NCI-H1930 (cell line): ENCODE results near the gene NATD1.

ENCODE experiments used
- DNase-seq, 2 experiments: peaks; one replicate each; lab custom pipeline; 2025; lab: John Stamatoyannopoulos, UW

The NATD1 gene

GRCh38 chr17:21252796-21253645 lies at the start of gene NATD1:
Gene NATD1, minus strand, starts transcription at chr17:21253410. Its CDS starts 146 bp downstream, at chr17:21253264.
- peak; percentile 66 to 73 for DNase-seq

DNA sequence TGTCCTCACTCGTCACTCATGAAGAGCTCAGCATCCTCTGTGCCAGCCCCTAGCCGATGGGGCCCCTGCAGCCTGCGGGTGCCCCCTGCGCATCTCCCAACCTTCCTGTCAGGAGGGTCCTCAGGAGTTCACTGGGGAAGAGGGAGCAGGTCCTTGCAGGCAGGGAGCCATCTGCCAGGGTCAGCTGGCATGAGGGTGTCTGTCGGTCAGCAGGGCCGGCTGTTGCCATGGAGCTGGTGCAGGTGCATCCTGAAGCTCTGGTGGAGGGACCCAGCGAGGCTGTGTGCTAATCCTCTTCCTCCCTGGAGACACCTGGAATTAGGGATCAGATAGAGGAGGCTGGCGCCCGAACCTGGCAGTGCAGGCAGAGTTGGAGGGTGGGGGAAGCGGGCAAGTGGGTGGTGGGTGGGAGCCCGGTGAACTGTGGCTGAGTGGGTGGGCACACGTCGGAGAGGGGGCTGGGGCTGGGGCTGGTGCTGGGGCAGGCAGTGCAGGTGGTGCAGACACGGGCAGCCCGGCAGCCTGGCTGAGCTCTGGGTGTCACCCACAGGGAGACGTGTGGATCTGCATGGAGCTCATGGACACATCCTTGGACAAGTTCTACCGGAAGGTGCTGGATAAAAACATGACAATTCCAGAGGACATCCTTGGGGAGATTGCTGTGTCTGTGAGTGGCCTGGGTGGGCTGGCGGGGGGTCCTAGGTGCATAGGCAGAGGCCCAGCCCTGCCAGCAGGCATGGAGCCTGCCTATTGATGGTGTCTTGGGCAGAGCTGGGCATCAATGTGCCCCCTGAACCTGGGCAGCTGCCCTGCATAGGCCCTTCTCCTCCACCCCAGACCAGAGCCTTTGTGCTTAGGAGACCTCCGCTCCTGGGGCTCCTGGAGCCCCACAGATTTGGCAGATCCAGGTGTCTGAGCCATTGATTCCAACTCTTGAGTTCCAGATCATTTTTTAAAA lies 48.7 kb upstream of the NATD1 start:
- no peak for DNase-seq

GRCh38 chr17:21300601-21301571 lies 47.7 kb upstream of the NATD1 start:
- DNase-seq: no peak

GRCh38 chr17:21299981-21300600 lies 46.9 kb upstream of the NATD1 start:
- no peak for DNase-seq

DNA sequence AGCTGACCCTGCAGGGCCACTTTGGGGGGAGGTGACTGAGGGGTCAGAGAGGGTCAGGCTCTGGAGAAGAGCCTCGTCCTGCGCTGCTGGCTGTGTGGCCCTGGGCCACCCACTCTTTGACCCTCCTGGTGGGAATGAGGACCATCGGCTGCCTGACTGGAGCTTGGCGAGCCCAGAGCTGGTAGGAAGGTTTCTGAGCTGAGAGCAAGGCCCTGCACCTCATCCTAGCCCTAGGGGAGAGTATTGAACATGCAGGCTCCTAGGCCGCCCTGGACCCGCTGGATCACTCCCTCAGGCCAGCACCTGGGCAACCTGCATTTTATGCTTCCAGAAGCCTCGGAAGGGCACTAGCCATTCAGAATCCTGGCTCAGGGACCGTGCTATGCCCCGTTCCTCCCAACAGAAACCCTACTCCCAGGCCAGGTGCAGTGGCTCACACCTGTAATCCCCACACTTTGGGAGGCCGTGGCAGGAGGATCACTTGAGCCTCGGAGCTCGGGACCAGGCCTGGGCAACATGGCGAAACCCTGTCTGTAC lies 45.8 kb upstream of the NATD1 start:
- DNase-seq: no peak

GRCh38 chr17:21298056-21298982 lies 45.1 kb upstream of the NATD1 start:
- DNase-seq: no peak

GRCh38 chr17:21297597-21297996 lies 44.4 kb upstream of the NATD1 start:
- DNase-seq: no peak

DNA sequence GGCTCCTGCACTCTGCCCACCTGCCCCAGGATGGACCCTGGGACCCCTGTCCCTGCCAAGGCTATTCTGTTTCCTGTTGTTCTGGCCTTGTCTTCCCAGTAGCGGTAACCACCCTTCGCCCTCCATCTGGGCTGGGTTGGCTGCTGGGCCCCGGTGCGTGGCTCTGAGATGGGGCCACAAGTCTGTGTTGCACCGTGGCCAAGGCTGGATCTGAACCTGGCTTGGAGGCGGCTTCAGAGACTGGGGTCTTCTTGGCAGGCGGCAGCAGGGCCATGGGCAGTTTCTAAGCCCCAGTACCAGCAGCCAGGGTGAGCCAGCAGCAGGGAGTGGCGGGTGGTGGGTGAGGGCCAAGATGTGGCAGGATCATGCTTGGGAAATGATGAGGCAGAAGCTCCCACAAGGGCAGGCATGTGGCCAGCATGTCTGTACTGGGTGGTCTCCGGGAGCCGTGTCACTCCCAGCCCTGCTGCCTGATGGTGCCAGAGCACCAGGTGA lies 43.9 kb upstream of the NATD1 start:
- no peak for DNase-seq

DNA sequence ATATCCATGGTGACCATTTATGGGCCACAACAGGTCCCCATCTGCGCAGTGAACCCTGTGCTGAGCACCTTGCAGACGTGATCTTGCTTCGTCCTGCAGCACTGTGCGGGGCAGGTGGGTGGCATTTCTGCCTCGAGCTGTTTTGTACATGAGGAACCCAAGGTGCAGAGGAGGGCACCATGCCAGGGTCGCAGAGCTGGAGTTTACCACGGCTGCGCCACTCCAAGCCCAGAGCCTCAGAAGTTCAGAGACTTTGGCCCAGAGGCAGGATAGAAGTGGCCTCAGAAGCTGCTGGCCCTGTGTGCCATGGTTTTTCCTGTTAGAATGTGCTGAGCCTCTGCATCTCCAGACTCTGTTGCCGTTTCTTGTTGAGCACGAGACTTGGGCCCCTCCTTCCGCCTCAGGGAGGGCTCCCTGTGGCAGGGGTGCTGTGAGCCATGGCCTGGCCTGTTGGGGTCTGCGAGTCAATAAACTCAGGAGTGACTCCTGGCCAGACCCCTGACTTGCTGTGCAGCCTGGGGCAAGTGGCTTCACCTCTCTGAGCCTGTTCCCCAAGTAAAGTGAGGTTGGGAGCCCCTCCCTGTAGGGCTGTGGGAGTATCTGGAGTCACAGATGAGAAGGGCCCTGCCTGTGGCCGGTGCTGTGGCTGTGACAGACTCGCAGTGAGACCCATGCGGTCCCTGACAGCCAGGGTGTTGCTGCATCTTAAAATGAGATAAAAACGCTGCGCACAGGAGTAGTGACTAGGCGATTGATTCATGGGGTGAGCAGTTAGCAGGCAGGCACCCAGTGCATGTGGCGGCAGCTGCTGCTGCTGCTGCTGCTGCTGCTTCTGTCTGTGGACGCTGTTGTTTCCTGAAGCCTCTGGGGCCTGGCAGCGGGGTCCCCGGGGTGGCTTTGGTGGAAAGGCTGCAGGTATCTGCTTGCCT lies 43.2 kb upstream of the NATD1 start:
- no peak for DNase-seq

DNA sequence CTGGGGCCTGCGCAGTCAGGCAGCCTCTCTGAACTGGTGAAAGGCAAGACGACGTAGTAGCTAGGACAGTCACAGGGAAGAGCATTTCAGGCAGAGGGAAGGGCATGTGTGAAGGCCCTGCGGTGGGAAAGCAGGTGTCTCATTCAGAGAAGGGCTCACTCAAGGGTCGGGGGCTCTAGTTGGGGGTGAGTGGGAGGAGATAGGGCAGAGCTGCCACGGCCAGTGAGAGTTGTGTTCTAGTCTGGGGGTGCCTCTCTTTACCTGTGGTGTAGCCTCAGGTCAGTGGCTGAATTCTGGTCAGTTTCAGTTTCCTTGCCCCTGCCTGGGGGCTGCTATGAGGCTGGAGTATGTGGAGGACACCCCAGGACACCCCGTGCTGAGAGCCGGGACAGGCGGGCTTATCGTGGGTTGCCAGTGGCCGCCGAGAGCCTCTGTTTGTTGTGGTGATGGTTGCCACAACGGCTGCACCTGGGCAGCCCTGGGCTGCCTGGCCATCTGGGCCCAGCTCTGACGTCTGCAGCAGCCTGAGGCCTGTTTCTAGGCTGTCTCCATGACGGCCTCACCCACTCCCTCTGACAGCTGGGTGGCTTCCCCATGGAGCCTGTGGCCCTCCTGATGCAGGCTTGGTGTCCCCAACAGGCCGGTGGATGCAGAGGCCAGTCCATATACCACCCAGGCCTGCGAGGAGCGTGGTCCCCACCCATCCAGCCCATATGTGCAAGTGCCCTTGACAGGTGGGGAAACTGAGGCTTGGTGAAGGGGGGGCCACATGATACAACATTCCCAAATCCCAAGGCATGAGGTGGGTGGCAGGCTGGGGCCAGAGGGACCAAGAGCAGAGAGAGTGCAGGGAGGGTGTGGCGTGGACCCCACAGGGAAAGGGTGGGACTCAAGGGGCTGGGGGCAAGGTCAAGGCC lies 42.1 kb upstream of the NATD1 start:
- no peak for DNase-seq

DNA sequence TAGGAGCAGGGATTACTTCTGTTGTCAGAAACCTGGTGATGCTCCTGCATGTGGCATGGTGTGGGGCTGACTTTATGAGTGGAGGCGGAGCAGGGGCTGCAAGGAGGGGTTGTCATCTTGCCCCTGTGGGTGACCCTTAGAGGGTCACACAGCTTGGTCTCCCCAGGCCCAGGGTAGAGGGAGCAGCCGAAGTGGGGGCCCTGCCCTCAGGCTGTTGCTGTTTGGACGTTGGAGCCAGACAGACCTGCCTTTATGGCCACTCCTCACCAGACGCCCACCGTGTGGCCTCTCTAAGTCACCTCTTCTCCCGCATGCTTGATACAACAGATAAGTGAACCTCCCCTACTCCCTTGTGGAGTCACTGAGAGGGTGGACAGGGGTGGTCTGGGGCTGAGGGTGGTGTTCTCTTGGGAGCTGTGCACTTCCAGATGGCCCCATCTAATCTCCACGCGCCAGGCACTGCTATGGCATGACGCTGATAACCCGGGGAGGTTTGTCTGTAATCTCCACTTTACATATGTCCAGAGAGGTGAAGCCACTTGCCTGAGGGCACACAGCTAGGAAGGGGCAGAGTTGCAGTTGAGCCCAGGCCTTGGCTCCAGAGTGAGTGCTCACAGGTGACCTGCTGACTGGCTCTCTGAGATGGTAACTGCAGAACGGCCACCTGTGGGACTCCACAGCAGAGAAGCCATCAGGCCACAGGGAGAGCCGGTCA lies 41.3 kb upstream of the NATD1 start:
- DNase-seq: no peak

DNA sequence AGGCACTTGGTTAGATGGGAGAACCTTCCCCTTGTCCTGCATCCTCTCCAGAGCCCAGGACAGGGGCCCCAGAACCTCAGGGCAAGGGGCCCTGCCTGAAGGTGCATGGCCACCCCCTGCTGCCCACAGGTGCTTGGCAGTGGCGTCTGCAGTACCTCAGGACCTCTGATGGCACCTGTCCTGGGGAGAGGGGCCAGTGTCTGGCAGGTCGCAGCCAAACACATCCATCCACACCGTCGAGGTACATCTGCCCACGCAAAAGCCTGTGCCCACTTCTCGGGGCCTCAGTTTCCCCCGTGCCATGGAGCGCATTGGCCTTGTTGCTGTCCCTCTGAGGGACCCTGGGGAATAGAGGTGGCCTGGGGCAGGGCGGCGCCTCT lies 40.6 kb upstream of the NATD1 start:
- no peak for DNase-seq

DNA sequence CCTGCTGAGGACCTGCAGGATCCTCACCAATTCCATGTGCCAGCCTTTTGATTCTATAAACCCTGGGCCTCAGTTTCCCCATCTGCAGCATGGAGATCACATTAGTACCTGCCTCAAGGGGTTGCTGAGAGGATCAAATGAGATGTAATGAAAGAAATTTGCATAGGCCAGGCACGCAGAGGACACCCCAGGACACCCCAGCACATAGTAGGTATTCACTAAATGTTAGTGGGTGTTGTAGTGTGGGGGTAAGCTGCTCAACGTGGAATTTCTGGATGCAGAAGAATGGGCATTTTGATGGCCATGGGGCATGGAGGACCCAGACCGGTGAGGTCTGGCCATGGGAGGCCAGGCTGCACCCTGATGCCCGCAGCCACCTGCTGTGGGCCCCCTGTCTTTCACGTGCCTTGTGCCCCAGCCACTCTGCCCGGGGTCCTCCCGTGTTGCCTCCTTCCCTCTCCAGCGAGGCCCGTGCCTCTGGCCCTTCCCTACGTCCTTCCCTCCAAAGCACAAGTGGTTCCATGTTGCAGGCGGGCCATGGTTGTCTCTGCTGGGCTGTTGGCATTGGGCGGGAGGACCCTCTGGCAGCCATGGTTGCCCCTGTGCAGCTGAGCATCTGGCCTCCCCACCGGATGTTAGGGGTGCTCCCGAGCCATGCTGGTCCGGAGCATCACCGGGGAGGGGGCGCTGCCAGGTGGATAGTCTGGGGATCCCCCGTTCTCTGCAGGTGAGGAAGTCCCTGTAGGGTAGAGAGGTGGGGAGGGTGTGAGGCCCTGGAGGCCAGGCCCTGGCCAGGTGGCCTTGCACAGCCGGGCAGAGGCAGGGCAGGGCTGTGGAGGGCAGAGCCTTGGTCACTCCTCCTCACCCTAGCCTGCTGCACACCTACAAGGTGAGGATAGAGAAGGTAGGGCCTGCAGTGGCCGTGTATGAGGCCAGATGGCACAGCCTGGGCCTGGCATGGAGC lies 39.9 kb upstream of the NATD1 start:
- no peak for DNase-seq

DNA sequence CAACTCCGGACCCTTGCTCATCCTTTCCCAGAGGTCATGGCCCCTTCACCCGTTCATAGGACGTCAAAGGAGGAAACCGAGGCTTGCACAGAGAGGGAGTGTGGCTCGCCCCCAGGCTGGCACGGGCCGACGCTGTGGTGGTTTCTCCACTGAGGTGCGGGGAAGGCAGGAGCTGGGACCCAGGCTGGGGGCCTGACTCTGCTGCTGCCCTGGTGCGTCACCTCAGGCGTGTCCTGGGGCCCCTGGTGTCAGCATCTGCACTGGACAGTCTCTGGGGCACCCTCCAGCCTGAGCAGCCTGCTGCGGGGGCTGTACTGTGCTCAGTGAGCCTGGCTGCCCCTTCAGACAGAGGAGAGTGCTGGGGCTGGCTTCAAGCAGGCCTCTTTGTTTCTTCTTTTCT lies 38.7 kb upstream of the NATD1 start:
- DNase-seq: no peak

- DNase-seq: no peak
Measured at GRCh38 chr17:21291357-21291756, 38.1 kb upstream of the NATD1 start.
